Esophagus squamous epithelium (tissue), 4 donors: ENCODE data around the gene ATP8B4.

Experiments used
- POLR2A ChIP-seq, 4 donors: fragments of 450-650 bp; IDR thresholded peaks; one replicate each; pipeline ENCODE4 v1.6.1; 2017; ENCODE audit warnings: antibody characterized with exemption in 4 of 4, mild to moderate bottlenecking in 4 of 4, moderate library complexity in 3 of 4
- TF ChIP-seq, protein P1 (sequence below), 6 experiments: fragments of 450-650 bp in 4 of 6; fragments of 200-600 bp in 2 of 6; sonication (generic) in 2 of 6; IDR thresholded peaks; one replicate each; pipeline ENCODE4 v1.5.1; 2016 to 2019; ENCODE audit warnings: antibody characterized with exemption in 6 of 6, mild to moderate bottlenecking in 4 of 6, moderate library complexity in 4 of 6

DNA sequence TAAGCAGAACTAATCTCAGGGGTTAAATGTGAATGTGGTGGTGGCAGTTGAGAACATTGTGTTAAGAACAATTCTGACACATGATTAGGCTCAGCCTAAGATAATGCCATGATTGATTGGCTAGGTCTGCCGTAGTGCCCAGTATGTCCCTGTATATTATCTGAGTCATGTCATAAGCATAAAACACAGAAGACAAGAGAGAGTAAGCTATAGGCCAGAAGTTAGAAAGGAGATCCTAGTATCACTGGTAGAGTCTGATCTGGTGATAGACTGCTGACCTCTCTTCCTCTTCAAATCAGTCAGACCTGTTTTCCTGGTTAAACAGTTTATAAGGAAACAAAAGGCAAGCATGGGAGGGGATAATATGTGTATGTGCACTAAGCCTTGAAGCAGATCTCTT, 30.1 kb upstream of the ATP8B4 start:
- TF ChIP-seq, protein P1, sequence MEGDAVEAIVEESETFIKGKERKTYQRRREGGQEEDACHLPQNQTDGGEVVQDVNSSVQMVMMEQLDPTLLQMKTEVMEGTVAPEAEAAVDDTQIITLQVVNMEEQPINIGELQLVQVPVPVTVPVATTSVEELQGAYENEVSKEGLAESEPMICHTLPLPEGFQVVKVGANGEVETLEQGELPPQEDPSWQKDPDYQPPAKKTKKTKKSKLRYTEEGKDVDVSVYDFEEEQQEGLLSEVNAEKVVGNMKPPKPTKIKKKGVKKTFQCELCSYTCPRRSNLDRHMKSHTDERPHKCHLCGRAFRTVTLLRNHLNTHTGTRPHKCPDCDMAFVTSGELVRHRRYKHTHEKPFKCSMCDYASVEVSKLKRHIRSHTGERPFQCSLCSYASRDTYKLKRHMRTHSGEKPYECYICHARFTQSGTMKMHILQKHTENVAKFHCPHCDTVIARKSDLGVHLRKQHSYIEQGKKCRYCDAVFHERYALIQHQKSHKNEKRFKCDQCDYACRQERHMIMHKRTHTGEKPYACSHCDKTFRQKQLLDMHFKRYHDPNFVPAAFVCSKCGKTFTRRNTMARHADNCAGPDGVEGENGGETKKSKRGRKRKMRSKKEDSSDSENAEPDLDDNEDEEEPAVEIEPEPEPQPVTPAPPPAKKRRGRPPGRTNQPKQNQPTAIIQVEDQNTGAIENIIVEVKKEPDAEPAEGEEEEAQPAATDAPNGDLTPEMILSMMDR (IDR thresholded peaks at IDR 0.05) = no peak
- TF ChIP-seq POLR2A (IDR thresholded peaks at IDR 0.05) = no peak
